Uterus (tissue), 2 donors: ENCODE data around the gene EXOC2.

Experiments used
- POLR2A ChIP-seq, 2 donors: fragments of 450-650 bp; IDR thresholded peaks; one replicate each; pipeline ENCODE4 v1.6.1; 2016; ENCODE audit warnings: antibody characterized with exemption in 2 of 2, mild to moderate bottlenecking in 1 of 2, moderate library complexity in 1 of 2
- TF ChIP-seq, protein P1 (sequence below), 4 experiments: fragments of 200-600 bp in 2 of 4; fragments of 450-650 bp in 2 of 4; sonication (generic) in 2 of 4; IDR thresholded peaks; one replicate each; pipeline ENCODE4 v1.5.1; 2016 to 2019; ENCODE audit warnings: antibody characterized with exemption in 4 of 4, mild to moderate bottlenecking in 2 of 4, moderate library complexity in 1 of 4

DNA sequence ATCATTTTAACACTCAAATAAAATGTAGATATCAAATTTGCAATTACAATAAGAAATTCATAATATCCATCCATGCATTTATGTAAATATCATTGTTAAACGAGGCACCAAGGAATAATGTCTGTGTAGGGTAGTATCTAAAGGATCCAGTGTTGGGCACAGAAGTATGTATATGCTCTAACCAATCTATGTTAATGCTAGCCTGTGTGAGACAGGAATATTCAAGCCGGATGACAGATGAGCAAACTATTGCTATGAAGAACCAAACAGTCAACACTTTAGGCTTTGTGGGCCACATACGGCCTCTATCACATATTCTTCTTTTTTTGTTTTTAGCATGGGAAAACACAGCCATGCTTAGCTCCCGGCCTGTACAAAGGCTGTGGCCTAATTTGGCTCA, 81.0 kb downstream of the EXOC2 start:
- no peak for TF ChIP-seq POLR2A (IDR thresholded peaks at IDR 0.05)
- TF ChIP-seq, protein P1, sequence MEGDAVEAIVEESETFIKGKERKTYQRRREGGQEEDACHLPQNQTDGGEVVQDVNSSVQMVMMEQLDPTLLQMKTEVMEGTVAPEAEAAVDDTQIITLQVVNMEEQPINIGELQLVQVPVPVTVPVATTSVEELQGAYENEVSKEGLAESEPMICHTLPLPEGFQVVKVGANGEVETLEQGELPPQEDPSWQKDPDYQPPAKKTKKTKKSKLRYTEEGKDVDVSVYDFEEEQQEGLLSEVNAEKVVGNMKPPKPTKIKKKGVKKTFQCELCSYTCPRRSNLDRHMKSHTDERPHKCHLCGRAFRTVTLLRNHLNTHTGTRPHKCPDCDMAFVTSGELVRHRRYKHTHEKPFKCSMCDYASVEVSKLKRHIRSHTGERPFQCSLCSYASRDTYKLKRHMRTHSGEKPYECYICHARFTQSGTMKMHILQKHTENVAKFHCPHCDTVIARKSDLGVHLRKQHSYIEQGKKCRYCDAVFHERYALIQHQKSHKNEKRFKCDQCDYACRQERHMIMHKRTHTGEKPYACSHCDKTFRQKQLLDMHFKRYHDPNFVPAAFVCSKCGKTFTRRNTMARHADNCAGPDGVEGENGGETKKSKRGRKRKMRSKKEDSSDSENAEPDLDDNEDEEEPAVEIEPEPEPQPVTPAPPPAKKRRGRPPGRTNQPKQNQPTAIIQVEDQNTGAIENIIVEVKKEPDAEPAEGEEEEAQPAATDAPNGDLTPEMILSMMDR (IDR thresholded peaks at IDR 0.05) = no peak
